GM19468 (cell line): ENCODE measurements around the gene LCP1.

Experiments
- ATAC-seq: cut with Tn5 transposase; IDR thresholded peaks from one replicate; pipeline ENCODE4 v1.9.1; 2021; ENCODE audit warnings: mild to moderate bottlenecking, moderate library complexity, moderate number of reproducible peaks; ENCODE audit not compliant: unreplicated experiment; ENCODE audit errors: extremely low read depth

LCP1 gene

DNA sequence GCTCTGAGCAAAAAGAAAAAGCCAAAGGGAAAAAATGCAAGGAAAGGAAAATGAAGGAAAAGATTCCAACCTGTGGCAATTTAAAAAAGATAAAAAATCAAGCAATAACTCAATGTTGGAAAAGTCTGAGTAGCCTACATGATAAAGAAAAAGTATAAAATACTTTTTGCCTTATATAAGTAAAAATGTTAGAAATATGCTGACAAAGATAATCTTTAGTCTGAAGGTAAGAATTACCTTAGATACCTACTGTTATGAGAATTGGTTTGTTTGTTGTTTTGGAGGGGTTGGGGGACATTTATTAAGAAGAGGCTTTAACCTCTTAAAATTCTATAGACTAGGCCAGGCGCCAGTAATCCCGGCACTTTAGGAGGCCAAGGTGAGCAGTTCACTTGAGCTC lies 47.5 kb downstream of the LCP1 start:
- ATAC-seq, result no peak

DNA sequence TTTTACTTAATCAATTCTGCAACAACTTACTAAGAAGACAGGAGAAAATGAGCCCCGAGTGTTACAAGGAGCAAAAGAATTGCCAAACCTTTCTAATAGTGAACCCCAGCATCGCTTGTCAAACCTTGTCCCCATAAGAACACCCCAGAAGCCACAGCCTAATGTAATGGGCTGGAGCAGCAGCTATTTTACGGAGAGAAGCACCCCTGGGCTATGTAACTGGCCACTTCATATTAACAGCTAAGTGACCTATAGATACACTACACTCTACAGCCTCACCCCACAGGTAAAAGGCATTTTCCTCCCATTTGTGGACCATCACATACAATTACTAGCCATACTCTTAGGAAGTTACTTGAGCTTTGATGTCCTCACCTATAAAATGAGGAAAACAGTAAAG lies 49.9 kb downstream of the LCP1 start:
- ATAC-seq, result no peak

DNA sequence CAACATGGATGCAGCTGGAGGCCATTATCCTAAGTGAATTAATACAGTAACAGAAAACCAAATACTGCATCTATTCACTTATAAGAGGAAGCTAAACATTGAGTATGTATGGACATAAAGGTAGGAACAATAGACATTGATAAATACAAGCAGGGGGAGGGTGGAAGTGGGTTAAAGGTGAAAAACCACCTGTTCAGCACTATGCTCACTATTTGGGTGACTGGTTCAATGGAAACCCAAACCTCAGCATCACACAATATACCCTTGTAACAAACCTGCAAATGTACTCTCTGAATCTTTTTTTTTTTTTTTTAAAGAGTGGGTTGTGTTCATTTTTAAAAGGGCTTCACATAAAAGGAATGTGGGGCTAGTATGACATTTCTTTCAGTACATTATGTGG lies 50.3 kb downstream of the LCP1 start:
- no peak for ATAC-seq

DNA sequence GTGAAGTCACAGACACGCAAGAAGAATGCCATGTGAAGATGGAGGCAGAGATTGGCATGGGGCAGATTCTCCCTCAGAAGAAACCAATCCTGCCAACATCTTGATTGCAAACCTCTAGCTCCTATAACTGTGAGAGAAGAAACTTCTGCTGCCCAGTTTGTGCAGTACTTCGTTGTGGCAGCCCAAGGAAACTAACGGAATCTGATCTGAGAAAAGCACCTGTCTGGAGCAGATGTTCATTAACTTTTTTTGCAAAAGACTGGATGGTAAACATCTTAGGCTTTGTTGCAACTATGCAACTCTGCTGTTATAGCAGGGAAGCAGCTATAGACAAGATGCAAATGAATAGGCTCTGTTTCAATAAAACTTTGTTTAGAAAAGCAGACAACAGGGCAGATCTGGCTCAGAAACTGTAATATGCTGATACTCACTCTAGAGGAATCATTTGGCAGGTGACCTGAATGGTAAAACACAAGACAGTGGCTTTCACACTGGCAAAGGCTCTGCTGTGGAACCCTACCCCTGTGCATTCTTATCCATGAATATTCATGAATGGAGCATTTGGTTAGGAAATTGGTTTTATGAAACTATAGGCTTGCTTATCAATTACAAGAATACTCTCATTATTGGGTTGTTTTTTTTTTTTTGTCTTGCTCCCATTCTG lies 51.9 kb downstream of the LCP1 start:
- no peak for ATAC-seq

DNA sequence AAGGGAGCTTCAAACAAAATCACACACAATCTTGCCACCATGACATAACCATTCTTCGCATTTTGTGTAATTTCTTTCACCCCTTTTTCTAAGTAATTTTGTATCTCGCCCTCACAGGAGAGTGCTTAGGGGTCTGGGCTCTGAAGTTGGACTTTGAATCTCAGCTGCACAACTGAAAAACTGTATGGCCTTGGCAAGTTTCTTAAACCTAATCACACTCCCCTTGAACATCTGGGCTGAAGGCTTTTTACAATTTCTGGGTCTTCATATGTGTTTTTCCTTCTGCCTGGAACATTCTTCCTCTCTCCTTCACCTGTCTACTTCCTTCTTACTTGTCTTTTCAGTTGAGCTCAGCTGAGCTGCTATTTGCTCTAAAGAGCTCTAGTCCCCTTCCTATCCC lies 52.9 kb downstream of the LCP1 start:
- no peak for ATAC-seq

DNA sequence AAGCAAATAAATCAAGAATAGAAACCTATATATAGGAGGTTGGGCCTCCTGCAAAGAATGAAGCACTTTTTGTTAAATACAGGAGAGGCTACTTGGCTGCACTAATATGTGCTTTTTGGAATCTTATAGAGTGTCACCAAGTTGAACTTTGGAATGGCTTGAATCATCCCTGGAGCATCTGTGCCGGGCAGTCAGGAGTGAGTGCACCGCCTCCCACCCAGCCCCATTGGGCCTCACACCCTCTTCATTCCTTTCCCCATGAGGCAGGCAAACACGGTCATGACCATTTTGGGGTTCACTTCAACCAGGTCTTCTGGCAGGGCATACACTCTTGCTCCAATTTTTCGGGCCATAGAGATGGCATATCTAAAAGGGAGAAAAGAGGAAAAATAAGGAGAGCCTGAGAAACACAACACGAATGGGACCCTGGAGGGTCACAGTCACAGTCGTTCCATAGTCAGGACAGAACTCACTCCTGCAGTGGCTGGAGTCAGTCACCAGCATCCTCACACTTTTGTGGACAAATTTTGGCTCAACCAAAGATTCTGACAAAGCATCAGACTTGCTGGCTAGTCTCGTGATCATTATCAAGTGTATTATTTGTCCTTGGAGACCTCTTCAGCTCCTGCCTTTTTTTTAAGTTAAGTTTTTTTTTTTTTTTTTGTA lies 54.5 kb downstream of the LCP1 start:
- ATAC-seq, result no peak

DNA sequence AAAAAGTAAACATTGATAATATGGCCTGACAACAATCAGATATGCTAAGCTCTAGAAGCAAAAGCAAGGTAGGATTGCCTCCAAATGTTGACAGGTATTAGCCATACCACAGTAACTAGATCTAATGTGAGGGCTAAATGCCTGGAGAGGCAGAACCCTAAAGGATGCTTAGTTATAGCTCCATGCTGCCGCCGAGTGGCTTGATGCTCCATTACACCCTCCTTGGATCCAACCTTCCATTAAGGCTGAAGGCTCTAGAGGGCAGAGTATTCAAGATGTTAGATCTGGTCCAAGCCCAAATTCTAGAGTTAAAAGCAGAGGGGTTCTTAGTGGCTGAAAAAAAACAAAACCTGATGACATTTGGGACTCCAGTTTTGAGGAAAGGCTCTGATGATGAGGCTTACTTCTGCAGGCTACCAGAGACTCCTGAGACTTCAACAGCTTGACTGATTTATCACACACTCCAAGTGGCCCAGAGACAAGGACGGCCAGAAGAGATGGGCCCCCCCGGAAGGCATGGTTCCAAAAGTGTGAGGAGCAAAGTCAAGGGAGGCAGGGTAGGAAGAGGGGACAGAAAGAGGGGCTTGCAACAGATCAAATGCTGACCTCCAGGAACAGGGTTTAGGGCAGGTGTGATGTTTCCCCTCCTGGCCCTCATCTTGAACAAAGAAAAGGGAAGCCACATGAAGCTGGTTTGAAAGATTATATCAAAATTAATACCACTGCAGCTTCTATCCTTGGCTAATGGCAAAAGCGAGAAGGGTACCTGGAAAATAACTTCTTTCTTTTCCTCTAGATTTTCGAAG lies 55.2 kb downstream of the LCP1 start:
- no peak for ATAC-seq

DNA sequence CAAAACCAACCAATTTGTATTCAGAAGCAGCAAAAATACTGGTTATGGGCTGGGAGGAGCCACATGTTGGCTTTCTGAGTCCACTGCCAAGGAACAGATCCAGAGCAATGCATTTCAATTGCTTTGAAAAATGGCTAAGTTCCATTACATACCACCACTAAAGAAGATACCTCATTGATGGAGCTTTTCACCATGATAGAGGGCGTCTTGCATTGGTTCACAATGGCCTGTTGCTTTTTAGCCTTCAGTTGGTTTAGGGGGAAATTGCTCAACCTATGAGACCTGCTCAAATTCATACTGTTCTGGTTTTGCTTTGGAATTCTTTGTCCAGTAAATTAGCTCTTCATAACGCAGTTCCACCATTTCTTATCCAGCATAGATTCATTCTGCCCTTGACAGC lies 55.9 kb downstream of the LCP1 start:
- ATAC-seq, result no peak

DNA sequence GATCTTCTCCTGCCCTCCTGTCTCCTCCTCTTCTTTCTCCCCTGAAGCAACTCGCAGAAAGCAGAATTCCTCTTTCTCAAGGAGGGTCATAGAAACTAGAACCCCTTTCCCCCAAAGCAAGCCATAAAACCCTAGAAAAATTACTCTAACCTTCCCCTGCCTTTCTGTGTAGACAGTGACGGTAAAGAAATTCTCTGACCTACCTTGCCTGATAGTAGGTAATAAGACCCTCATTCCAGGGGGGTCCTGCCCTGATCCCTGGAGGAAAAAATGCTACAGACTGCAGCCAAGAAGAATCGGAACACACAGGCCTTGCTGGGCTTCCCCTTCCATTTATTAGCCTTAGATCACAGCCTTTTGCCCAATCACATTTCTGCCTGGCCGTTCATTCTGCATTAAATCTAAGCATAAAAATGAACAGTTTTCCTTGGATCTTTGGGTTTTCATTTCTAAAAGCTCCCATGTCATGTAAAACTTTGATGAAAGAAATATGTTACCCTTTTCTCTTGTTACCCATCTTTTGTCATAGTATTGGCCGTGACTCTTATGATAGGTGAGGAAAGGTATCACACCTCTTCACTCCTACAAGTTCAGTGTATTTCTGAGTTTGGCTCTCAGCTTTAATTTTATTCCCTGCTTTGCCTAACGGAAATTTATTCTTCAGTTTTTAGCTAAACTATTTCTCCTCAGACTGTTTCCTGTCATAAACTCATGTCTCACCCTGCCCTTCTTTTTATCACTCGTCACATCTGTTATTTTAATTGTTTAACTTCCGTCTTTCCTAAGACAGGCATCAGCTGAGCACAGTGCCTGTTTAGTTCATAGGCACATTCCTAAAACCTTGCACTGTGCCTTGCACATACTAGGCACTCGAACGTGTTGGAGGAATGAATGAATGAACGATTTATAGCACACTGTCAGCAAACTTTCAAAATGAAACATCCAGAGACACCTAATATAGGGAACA lies 56.7 kb downstream of the LCP1 start:
- no peak for ATAC-seq

DNA sequence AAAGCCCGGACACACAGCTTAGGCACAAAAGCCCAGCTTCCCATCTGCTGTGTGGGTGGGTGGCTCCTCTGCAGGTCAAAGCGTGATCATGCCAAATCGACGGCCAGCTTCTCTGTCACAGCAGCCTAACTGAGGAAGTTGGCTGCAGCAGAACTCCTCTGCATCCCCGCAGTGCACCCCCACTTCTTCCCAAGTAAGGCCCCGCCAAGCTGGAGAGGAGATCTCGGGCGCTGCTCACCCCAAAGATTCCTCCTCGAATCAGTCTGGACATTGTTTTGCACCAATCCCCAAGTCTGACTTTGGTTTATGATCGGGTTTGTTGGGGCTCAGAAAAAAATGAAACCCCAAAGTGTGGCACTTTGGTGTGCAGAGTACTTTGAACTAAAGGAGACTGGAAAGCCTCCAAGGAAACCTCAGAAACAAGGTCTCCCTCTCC lies 57.4 kb downstream of the LCP1 start:
- ATAC-seq, result no peak

DNA sequence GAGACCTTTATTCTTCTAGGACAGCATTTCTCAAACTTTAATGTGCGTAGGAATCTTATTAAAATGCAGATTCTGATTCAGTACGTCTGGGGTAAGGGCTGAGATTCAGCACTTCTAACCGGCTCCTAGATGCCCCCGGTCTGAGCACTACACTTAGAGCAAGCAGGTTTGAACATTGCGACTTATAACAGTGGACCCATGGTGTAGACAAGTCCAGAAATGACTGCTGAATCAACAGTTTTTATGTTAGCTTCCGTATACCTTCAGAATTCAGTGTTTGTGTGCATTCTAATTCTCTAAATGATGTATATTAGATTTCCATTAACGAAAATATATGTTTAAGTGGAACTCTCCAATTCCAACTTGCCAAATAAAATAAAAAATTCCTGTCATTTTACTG lies 59.7 kb downstream of the LCP1 start:
- ATAC-seq, result no peak

DNA sequence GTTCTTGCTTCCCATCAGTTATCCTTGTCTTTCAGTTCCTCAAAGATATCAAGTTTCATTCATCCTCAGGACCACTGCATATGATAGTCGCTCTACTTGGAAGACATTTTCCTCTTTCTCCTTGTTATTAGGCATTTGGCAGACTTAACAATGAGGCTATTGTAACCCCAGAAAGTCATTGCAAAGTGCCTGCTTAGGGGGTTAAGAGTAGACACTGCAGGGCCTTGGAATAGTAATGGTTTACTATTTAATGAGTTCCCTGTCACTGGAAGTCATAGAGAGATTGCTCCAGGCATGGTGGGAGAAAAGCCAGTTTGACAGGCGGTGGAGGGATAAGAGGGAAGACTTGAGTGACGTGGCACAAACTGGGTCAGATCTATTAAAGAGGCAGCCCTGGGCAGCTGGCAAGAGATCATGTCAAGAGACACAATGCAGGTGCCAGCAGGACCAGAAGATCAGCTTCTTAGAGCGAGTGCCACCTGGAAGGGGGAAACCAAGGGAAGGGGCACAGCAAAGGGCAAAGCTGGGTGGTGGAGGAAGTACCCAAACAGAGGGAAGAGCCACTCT lies 60.3 kb downstream of the LCP1 start:
- ATAC-seq, result no peak

DNA sequence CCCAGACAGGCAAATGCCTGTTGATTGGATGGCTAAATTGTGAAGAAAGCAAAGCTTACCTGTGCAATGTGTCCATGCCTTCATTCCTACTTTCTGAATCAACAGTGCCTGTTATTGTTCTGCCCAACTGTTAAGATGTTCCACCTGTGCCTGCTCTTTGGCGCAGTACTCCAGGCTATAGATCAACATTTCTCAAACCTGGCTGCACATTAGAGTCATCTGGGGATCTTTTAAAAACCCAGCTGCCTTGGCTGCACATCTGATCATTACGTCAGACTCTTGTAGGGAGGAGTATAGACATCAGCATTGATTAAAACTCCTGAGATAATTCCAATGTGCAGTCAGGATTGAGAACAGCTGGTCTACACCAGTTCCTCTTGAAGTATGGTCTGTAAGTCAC lies 60.9 kb downstream of the LCP1 start:
- no peak for ATAC-seq

DNA sequence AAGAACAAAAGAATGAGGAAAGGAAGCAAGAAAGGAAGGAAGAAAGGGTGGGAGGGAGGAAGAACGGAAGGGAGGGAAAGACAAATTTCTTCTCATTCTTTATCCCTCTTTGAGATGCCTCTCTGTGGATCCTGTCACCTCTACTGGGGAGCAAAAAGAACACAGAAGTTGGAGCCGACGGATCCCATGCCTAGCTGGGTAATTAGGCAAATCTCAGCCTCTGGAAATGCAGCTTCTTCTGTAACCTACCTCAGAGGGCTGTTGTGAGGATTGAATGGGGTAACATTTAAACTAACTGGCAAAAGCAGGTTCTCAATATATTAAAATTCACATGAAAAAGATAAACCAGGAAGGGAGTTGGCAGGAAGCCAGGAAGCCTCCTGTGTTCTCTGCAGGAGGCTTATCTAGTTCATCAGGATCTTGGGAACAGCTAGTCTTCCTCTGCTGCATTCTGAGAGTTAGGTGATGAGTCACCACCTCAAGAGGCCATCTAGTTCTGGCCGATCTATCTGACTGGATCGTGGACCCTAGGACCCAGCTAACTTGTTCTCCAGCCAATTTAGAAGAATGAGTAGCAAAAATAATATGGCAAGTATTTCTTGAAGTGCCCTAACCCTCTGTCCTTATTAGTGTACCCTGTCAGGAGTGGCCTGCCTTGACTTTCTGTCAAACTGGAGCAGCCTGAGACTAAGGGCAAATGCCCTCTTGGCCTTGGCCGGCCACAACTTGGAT lies 61.9 kb downstream of the LCP1 start:
- no peak for ATAC-seq

DNA sequence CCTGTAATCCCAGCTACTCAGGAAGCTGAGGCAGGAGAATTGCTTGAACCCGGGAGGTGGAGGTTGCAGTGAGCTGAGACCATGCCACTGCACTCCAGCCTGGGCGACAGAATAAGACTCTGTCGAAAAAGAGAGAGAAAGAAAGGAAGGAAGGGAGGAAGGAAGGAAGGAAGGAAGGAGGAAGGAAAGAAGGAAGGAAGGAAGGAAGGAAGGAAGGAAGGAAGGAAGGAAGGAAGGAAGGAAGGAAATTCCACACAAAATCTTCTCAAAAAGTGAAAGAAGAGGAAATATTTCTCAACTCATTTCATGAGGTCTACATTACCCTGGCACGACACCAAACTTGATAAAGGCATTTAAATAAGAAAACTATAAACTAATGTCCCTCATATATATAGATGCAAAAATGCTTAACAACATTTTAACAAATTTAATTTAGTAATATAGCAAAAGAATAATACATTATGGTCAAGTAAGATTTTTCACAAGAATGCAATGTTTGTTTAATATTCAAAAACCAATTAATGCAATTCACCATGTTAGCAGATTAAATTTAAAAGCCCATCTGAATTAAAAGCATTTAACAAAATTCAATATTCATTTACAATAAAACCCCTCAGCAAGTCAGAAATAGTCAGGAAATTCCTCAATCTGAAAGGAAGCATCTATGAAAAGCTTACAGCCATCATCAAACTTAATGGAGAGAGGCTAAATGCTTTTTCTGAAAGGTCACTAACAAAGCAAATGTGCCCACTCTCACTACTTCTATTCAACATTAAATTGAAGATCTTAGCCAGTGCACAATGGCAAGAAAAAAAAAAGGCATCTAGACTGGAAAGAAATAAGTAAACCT lies 65.1 kb downstream of the LCP1 start:
- ATAC-seq, result no peak

DNA sequence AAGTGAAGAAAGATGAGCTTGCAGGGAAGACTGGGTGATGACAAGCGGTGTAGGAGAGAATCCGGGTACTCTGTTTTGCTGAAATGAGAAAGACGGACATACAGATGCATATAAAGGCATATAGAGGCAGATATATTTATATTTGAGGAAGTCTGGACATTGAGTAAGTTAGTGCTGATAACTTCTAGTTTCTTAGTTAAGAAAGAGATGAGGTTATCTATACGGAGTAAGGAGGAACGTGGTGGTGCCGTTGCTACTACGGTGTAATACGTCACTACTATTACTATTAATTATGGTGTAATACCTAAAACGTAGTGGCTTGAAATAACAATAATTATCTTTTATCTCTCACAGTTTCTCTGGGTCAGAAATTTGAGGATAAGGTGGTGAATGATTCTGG lies 67.4 kb downstream of the LCP1 start:
- ATAC-seq, result no peak

DNA sequence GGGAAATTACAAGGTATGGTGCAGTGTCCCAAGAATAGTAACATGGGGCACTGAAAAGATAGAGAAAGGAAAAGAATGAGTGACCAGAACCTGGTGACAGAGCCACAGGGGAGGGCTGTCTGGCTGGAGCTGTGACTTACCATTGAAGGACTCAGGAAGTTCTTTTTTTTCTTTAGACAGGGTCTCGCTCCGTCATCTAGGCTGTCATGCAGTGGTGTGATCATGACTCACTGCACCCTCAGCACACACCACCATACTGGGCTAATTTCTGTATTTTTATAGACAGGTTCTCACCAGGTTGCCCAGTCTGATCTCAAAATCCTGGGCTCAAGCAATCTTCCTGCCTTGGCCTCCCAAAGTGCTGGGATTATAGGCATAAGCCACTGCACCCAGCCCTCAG lies 68.4 kb downstream of the LCP1 start:
- ATAC-seq, result no peak

DNA sequence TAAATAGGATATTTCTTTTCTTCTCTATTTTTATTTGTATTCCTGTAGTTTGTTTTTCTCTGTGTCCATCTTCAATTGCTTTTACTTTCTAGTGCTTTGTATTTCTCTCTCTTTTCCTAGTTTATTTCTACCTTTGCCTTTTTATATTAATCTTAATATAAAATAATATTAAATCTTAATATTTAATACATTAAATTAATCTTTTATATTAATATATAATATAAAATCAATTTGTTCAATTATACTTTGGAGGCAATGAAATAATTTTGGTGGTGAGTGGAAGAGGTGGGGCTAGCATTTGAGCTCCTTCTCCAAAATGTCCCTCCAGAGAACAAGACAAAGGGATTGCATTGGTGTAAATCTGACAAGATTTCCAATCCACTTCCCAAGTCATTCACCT lies 70.8 kb downstream of the LCP1 start:
- no peak for ATAC-seq
